SK-MEL-5 (cell line): ENCODE results near the gene RPL19. TPM values are rescaled to one million over a fixed set of nuclear protein-coding genes. Genes with fewer than 3 reads are reported as not detected.
"Not testable (repeated sequence)": the region's sequence is repeated elsewhere in the genome, so short reads cannot be mapped to it uniquely, and the experiment has no call there.

Experiments
- DNase-seq: peaks from one replicate; pipeline ENCODE4 v3.0.0-alpha.2; 2016; ENCODE audit warnings: low read depth, low spot score
- in situ Hi-C: cut with HindIII; loops from 2 replicates; pipeline ENCODE4 v1.10.0; 2016; ENCODE audit warnings: low sequenced_read_pairs, high pct_unique_total_duplicates, low pct_unique_long_range_greater_than_20kb
- total RNA-seq: library from RNA; depleted of rRNA; stranded (reverse); fragments of >200 nt; shearing (Covaris generic); gene quantifications from 2 replicates; pipeline ENCODE4 v1.2.3, GENCODE V29; 2014

Gene RPL19
- total RNA-seq, 1 experiment from 2014 or later = 4,277 TPM

GRCh38 chr17:39230361-39230760 is 30.3 kb downstream of the RPL19 start:
- in situ Hi-C loops = no loop called here
- DNase-seq = no peak

- in situ Hi-C loops = no loop called here
- DNase-seq = no peak
Measured at GRCh38 chr17:39231091-39231561, 31.0 kb downstream of the RPL19 start.

- DNase-seq = peak; percentile 38
- in situ Hi-C loops = no loop called here
Measured at GRCh38 chr17:39231591-39232551, 31.8 kb downstream of the RPL19 start.

- peak; percentile 84 for DNase-seq
- in situ Hi-C loops = no loop called here
Measured at GRCh38 chr17:39235555-39236449, 35.7 kb downstream of the RPL19 start.

GRCh38 chr17:39236450-39236927 is 36.4 kb downstream of the RPL19 start:
- in situ Hi-C loops = no loop called here
- no peak for DNase-seq

- in situ Hi-C loops = no loop called here
- DNase-seq = no peak
Measured at GRCh38 chr17:39236981-39237441, 36.9 kb downstream of the RPL19 start.

- no peak for DNase-seq
- in situ Hi-C loops = no loop called here
Measured at GRCh38 chr17:39237586-39237985, 37.5 kb downstream of the RPL19 start.

GRCh38 chr17:39238311-39238972 is 38.4 kb downstream of the RPL19 start:
- in situ Hi-C loops = no loop called here

GRCh38 chr17:39239640-39240314 is 39.7 kb downstream of the RPL19 start:
- in situ Hi-C loops = no loop called here
- peak; percentile 46 for DNase-seq

More at GRCh38 chr17:39238311-39238972, 38.4 kb downstream of the RPL19 start:
- DNase-seq = peak; percentile 35

- in situ Hi-C loops = no loop called here
- DNase-seq = no peak
Measured at GRCh38 chr17:39240631-39241030, 40.5 kb downstream of the RPL19 start.

GRCh38 chr17:39243155-39243554 is 43.1 kb downstream of the RPL19 start:
- no peak for DNase-seq
- in situ Hi-C loops = no loop called here

- DNase-seq = peak; percentile 43
- in situ Hi-C loops = no loop called here
Measured at GRCh38 chr17:39244016-39244599, 44.0 kb downstream of the RPL19 start.

- DNase-seq = peak; percentile 85
- in situ Hi-C loops = no loop called here
Measured at GRCh38 chr17:39244600-39245570, 44.8 kb downstream of the RPL19 start.

- in situ Hi-C loops = no loop called here
- DNase-seq = no peak
Measured at GRCh38 chr17:39246274-39246673, 46.2 kb downstream of the RPL19 start.

- DNase-seq, in situ Hi-C loops: not testable (repeated sequence)
Measured at GRCh38 chr17:39250076-39250475, 50.0 kb downstream of the RPL19 start.

GRCh38 chr17:39251997-39252396 is 51.9 kb downstream of the RPL19 start:
- DNase-seq = no peak
- in situ Hi-C loops = no loop called here
